ENCODE data around the gene RXRA.

RXRA gene

GRCh38 chr9:134317790-134318414 lies 8.4 kb upstream of the RXRA start:
- no peak overlapping the region for H3K4me2 ChIP-seq (ENCODE audit: low read depth, low read length, poor library complexity, severe bottlenecking)
- no peaks in the 10 kb centered on the region for H3F3A ChIP-seq (ENCODE audit: insufficient read depth)
- H3K27ac ChIP-seq (ENCODE audit: low read depth, low read length) = no peak overlapping the region
- no peaks in the 10 kb centered on the region for H3K27me3 ChIP-seq (ENCODE audit: low read length)
- H3K9me3 ChIP-seq (ENCODE audit: insufficient read depth, low read length) = no peaks in the 10 kb centered on the region
- TF ChIP-seq CTCF (IDR thresholded peaks at IDR 0.05; ENCODE audit: insufficient read depth, low read length, poor library complexity, severe bottlenecking) (no peak), EZH2phosphoT487 (conservative IDR thresholded peaks at IDR 0.05; ENCODE audit: low read length) (no peak)
- H3K9me2 ChIP-seq (replicated peaks; ENCODE audit: insufficient read depth, low read length) = no peaks in the 10 kb centered on the region
- no peak overlapping the region for H3K4me3 ChIP-seq (ENCODE audit: insufficient read depth, low read length, poor library complexity, severe bottlenecking)
- H4K20me1 ChIP-seq (ENCODE audit: low read depth, low read length) = no peaks in the 10 kb centered on the region
- no peaks in the 10 kb centered on the region for H3K79me2 ChIP-seq (ENCODE audit: insufficient read depth, low read length)
- no peak overlapping the region for H3K9ac ChIP-seq (ENCODE audit: low read length)
- no peaks in the 10 kb centered on the region for H3K36me3 ChIP-seq (ENCODE audit: low read length)
- H2AFZ ChIP-seq (ENCODE audit: low read depth, low read length, severe bottlenecking) = no peak overlapping the region

- H3F3A ChIP-seq (ENCODE audit: insufficient read depth) = no peaks in the 10 kb centered on the region
- TF ChIP-seq CTCF (IDR thresholded peaks at IDR 0.05; ENCODE audit: insufficient read depth, low read length, poor library complexity, severe bottlenecking) (no peak), EZH2phosphoT487 (conservative IDR thresholded peaks at IDR 0.05; ENCODE audit: low read length) (no peak)
- no peaks in the 10 kb centered on the region for H3K9me3 ChIP-seq (ENCODE audit: insufficient read depth, low read length)
- no peak overlapping the region for H3K27ac ChIP-seq (ENCODE audit: low read depth, low read length)
- H3K79me2 ChIP-seq (ENCODE audit: insufficient read depth, low read length) = no peaks in the 10 kb centered on the region
- H3K4me2 ChIP-seq (ENCODE audit: low read depth, low read length, poor library complexity, severe bottlenecking) = no peak overlapping the region
- no peaks in the 10 kb centered on the region for H3K27me3 ChIP-seq (ENCODE audit: low read length)
- H2AFZ ChIP-seq (ENCODE audit: low read depth, low read length, severe bottlenecking) = no peak overlapping the region
- no peak overlapping the region for H3K9ac ChIP-seq (ENCODE audit: low read length)
- no peaks in the 10 kb centered on the region for H4K20me1 ChIP-seq (ENCODE audit: low read depth, low read length)
- H3K4me3 ChIP-seq (ENCODE audit: insufficient read depth, low read length, poor library complexity, severe bottlenecking) = no peak overlapping the region
- no peaks in the 10 kb centered on the region for H3K36me3 ChIP-seq (ENCODE audit: low read length)
- H3K9me2 ChIP-seq (replicated peaks; ENCODE audit: insufficient read depth, low read length) = no peaks in the 10 kb centered on the region
These were observed 7.8 kb upstream of the RXRA start for GRCh38 chr9:134318481-134318891.

GRCh38 chr9:134318941-134319305 lies 7.3 kb upstream of the RXRA start:
- TF ChIP-seq EZH2phosphoT487 (conservative IDR thresholded peaks at IDR 0.05; ENCODE audit: low read length) (no peak), CTCF (IDR thresholded peaks at IDR 0.05; ENCODE audit: insufficient read depth, low read length, poor library complexity, severe bottlenecking) (no peak)
- Histone ChIP-seq H3K4me3 (ENCODE audit: insufficient read depth, low read length, poor library complexity, severe bottlenecking) (no peak overlapping the region), H3K27ac (ENCODE audit: low read depth, low read length) (no peak overlapping the region), H3K9me3 (ENCODE audit: insufficient read depth, low read length) (no peaks in the 10 kb centered on the region), H3K79me2 (ENCODE audit: insufficient read depth, low read length) (no peaks in the 10 kb centered on the region), H2AFZ (ENCODE audit: low read depth, low read length, severe bottlenecking) (no peak overlapping the region), H3K9me2 (replicated peaks; ENCODE audit: insufficient read depth, low read length) (no peaks in the 10 kb centered on the region), H3K9ac (ENCODE audit: low read length) (no peak overlapping the region), H4K20me1 (ENCODE audit: low read depth, low read length) (no peaks in the 10 kb centered on the region), H3F3A (ENCODE audit: insufficient read depth) (no peaks in the 10 kb centered on the region), H3K27me3 (ENCODE audit: low read length) (no peaks in the 10 kb centered on the region), H3K36me3 (ENCODE audit: low read length) (no peaks in the 10 kb centered on the region), H3K4me2 (ENCODE audit: low read depth, low read length, poor library complexity, severe bottlenecking) (no peak overlapping the region)

Data from SU-DHL-6 (cell line).